ENCODE data around the gene USP31. TPM values are rescaled to one million over a fixed set of nuclear protein-coding genes. Genes with fewer than 3 reads are reported as not detected.
"Not testable (repeated sequence)": the region's sequence is repeated elsewhere in the genome, so short reads cannot be mapped to it uniquely, and the experiment has no call there.

USP31 gene
- total RNA-seq, 2 experiments from 2014 or later = 5.1 to 5.2 TPM

DNA sequence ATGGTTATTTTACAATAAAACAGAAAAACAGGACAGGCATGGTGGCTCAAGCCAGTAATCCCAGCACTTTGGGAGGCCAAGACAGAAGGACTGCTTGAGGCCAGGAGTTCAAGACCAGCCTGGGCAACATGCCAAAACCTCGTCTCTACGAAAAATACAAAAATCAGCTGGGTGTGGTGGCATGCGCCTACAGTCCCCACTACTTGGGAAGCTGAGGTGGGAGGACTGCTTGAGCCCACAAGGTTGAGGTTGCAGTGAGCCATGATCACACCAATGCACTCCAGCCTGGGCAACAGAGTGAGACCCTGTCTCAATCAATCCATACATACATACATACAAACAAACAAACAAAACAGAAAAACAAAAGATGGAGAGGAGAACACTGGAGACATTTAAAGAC is 45.6 kb downstream of the USP31 start:
- no peaks in the 10 kb centered on the region for H3K4me1 Mint-ChIP-seq (ENCODE audit: low read depth)
- H3K27ac Mint-ChIP-seq = no peak overlapping the region
- no peak for DNase-seq
- H3K4me3 Mint-ChIP-seq = no peak overlapping the region
- intact Hi-C loops (cut with micrococcal nuclease) = no loop called here
- no peaks in the 10 kb centered on the region for H3K9me3 Mint-ChIP-seq
- CTCF ChIA-PET = no interaction called here
- H3K27me3 Mint-ChIP-seq (ENCODE audit: low read depth) = no peaks in the 10 kb centered on the region
- H3K36me3 Mint-ChIP-seq (ENCODE audit: low read depth) = peaks cover 38% of the 10 kb centered on the region

DNA sequence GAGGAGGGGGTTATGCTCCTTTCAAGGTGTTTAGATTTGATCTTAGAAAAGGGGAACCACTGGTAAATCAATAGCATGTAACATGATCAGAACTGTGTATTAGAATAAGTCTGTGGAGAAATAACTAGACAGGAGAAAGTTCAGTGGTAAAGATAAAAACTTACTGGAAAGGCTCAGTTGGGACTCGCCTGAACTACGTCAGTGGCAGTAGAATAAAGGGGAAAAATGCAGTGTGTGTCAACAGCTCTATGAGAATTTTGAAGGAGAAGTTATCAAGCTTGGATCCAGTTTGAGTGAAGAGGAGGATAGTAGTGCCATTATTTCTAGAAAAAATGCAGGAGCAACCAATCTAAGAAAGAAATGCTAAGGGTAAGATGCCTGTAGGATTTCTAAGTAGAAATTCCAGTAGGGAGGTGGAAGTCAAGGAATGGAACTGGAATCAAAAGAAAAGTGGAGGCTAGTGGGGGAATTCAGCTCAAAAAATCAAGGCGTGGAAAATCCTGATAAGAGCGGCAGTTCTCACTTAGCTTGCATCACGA is 48.2 kb downstream of the USP31 start:
- H3K27ac Mint-ChIP-seq = no peak overlapping the region
- H3K27me3 Mint-ChIP-seq (ENCODE audit: low read depth) = no peaks in the 10 kb centered on the region
- DNase-seq = no peak
- peaks cover 2% of the 10 kb centered on the region for H3K9me3 Mint-ChIP-seq
- H3K4me1 Mint-ChIP-seq (ENCODE audit: low read depth) = peaks cover 14% of the 10 kb centered on the region
- no peak overlapping the region for H3K4me3 Mint-ChIP-seq
- peaks cover 38% of the 10 kb centered on the region for H3K36me3 Mint-ChIP-seq (ENCODE audit: low read depth)
- intact Hi-C loops (cut with micrococcal nuclease) = no loop called here
- CTCF ChIA-PET = no interaction called here

DNA sequence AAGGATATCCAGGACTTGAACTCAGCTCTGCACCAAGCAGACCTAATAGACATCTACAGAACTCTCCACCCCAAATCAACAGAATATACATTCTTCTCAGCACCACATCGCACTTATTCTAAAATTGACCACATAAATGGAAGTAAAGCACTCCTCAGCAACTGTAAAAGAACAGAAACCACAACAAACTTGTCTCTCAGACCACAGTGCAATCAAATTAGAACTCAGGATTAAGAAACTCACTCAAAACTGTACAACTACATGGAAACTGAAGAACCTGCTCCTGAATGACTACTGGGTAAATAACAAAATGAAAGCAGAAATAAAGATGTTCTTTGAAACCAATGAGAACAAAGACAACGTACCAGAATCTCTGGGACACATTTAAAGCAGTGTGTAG is 52.8 kb downstream of the USP31 start:
- peaks cover 41% of the 10 kb centered on the region for H3K36me3 Mint-ChIP-seq (ENCODE audit: low read depth)
- DNase-seq; H3K9me3 Mint-ChIP-seq; H3K27me3 Mint-ChIP-seq (ENCODE audit: low read depth); H3K4me3 Mint-ChIP-seq; CTCF ChIA-PET: not testable (repeated sequence)
- H3K4me1 Mint-ChIP-seq (ENCODE audit: low read depth) = peaks cover 29% of the 10 kb centered on the region
- H3K27ac Mint-ChIP-seq = peak overlapping the region; percentile 31
- intact Hi-C loops (cut with micrococcal nuclease) = loop anchor here (5.0 kb wide), 1 partner anchor 51 kb away; the partner anchor contains the start of gene USP31

DNA sequence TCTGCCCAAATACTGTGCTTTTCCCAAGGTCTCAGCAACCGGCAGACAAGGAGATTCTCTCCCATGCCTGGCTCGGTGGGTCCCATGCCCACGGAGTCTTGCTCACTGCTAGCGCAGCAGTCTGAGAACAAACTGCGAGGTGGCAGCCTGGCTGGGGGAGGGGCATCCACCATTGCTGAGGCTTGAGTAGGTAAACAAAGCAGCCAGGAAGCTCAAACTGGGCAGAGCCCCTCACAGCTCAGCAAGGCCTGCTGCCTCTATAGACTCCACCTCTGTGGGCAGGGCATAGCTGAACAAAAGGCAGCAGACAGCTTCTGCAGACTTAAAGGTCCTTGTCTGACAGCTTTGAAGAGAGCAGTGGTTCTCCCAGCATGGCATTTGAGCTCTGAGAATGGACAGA is 55.1 kb downstream of the USP31 start:
- H3K4me3 Mint-ChIP-seq; CTCF ChIA-PET; intact Hi-C loops (cut with micrococcal nuclease); H3K27me3 Mint-ChIP-seq (ENCODE audit: low read depth); H3K9me3 Mint-ChIP-seq; DNase-seq; H3K27ac Mint-ChIP-seq: not testable (repeated sequence)
- Mint-ChIP-seq H3K4me1 (ENCODE audit: low read depth) (peaks cover 29% of the 10 kb centered on the region), H3K36me3 (ENCODE audit: low read depth) (peaks cover 39% of the 10 kb centered on the region)

DNA sequence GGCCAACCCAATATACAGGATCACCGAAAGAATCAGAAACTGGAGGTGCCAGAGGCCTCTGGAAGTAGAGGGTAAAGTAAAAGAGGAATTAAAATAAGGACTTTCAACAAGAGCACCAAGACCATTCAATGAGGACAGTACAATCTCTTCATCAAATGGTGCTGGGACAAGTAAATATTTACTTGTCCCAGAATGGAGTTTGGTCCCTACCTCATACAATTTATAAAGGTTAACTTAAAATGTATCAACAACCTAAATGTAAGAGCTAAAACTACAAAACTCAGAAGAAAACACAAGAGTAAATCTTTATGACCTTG is 56.5 kb downstream of the USP31 start:
- CTCF ChIA-PET = no interaction called here
- Mint-ChIP-seq H3K36me3 (ENCODE audit: low read depth) (peaks cover 35% of the 10 kb centered on the region), H3K27me3 (ENCODE audit: low read depth) (no peaks in the 10 kb centered on the region), H3K4me1 (ENCODE audit: low read depth) (peaks cover 29% of the 10 kb centered on the region), H3K27ac (no peak overlapping the region), H3K9me3 (no peaks in the 10 kb centered on the region), H3K4me3 (no peak overlapping the region)
- no peak for DNase-seq
- intact Hi-C loops (cut with micrococcal nuclease) = no loop called here

DNA sequence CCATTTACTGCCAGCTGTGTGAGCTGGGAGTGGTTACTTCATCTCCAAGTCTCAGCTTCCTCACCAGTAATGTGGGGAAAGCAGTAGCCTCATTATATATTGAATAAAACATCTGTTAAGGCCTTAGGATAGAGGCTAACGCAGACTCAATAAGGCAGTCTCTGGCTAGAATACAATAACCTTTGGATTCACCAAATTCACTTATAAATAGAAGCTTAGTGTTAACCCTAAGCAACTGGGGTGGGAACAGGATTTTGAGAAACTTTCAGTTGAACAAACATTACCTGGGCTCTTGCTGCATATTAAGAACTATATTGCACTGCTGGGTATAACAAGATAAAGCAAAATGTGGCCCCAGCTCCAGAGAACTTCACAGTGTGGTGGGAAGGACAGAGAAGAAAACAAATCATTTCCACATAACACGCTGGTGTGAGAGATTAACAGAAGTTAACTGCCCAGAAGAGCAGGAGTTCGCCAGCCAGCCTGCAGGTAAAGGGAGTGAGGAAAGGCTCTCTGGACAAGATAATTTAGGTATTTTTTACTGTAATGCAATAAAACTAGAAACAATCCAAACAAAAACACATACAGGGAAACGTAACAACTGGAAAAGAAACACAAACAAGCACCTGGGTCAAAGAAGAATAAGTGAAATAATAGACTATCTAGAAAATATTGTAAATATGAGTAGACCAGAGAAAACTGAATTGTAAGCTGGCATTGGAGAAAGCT is 57.0 kb downstream of the USP31 start:
- no peaks in the 10 kb centered on the region for H3K9me3 Mint-ChIP-seq
- intact Hi-C loops (cut with micrococcal nuclease) = no loop called here
- DNase-seq = no peak
- no peaks in the 10 kb centered on the region for H3K27me3 Mint-ChIP-seq (ENCODE audit: low read depth)
- H3K4me1 Mint-ChIP-seq (ENCODE audit: low read depth) = peaks cover 27% of the 10 kb centered on the region
- no peak overlapping the region for H3K4me3 Mint-ChIP-seq
- H3K27ac Mint-ChIP-seq = no peak overlapping the region
- CTCF ChIA-PET = no interaction called here
- peaks cover 35% of the 10 kb centered on the region for H3K36me3 Mint-ChIP-seq (ENCODE audit: low read depth)

DNA sequence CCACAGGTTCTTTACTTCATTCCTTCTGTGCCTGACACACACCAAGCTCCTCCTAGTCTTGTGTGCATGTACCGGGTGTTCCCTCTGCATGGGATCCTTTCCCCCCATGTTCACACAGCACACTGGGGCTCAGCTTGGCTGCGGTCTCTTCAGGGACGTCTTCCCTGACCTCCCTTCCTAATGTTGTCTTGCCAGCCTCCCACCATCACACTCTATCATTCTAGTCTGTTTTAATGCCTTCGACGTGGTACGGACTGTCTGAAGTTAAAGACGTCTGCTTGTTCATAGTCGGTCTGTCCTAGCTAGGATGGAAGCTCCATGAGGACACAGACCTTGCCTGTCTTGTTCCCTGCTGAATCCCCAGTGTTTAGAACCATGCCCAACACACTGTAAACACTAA is 60.1 kb downstream of the USP31 start:
- no peak overlapping the region for H3K27ac Mint-ChIP-seq
- no peaks in the 10 kb centered on the region for H3K9me3 Mint-ChIP-seq
- H3K4me1 Mint-ChIP-seq (ENCODE audit: low read depth) = no peaks in the 10 kb centered on the region
- H3K36me3 Mint-ChIP-seq (ENCODE audit: low read depth) = peaks cover 40% of the 10 kb centered on the region
- CTCF ChIA-PET = no interaction called here
- intact Hi-C loops (cut with micrococcal nuclease) = no loop called here
- H3K4me3 Mint-ChIP-seq = no peak overlapping the region
- H3K27me3 Mint-ChIP-seq (ENCODE audit: low read depth) = no peaks in the 10 kb centered on the region
- DNase-seq = no peak

DNA sequence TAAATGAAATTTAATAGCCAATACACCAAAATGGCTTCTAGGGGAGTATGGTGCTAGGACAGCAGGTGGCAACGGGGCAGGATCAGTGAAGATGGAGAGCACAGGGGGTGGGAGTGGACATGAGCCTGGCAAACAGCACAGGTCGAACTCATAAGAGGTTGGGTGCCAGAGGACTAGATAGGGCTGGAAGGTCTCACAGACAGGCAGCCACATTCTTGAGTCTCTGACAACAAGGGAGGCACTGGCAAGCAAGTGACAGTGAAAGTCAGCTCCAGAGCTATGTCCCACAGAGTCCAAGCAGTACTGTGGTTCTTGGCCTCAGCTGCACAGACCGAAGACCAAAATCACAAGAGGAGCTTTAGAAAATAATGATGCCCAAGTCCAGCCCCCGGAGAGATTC is 61.2 kb downstream of the USP31 start:
- H3K36me3 Mint-ChIP-seq (ENCODE audit: low read depth) = peaks cover 38% of the 10 kb centered on the region
- intact Hi-C loops (cut with micrococcal nuclease) = no loop called here
- no peak for DNase-seq
- H3K4me3 Mint-ChIP-seq = no peak overlapping the region
- CTCF ChIA-PET = no interaction called here
- H3K27me3 Mint-ChIP-seq (ENCODE audit: low read depth) = no peaks in the 10 kb centered on the region
- H3K4me1 Mint-ChIP-seq (ENCODE audit: low read depth) = no peaks in the 10 kb centered on the region
- no peak overlapping the region for H3K27ac Mint-ChIP-seq
- H3K9me3 Mint-ChIP-seq = no peaks in the 10 kb centered on the region

DNA sequence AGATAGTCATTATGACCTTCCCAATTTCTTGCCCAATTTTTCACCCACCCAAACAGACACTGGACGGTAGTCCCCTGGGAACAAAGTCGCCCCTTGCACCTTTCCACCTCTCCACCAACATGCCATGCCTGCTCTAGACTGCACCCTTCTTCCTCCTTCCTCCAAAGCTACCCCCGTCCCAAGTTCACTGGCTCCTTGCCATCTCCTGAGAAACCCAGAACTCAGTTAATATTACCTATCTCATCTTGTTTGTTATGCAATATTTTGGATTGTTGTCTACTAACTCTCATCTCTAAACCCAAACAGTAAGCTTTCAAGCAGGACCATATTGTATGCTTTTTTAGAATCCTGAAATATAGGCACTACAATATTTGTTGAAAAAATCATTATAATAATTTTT is 63.3 kb downstream of the USP31 start:
- intact Hi-C loops (cut with micrococcal nuclease) = no loop called here
- H3K27ac Mint-ChIP-seq = no peak overlapping the region
- CTCF ChIA-PET = no interaction called here

DNA sequence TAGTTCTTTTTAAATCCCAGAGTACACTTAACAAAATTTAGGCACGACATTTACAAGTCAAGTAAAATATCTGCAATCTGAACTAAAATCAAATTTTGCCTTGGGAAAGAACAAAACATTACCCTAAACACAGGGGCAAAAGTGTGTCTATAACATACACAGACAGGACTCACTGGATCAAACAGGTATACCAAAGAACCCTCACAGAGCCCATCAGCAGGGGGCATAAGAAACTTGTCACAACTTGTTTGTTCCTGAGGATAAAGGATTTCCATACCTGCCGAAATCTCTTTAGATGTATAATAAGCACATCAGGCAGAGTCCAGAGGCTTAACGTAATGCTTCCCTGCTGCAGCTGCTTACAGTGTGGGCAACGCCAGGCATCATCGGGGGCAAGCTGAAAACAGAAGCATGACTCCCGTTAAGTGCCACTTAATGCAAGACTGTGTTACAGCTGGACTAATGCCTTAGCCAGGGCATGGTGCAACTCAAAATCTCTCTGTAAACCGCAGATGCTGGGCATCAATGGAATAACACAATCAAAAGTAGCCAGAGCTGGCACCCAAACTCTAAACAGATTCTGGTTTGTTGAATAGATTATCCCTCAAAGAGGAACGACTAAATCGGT is 67.0 kb downstream of the USP31 start:
- peaks cover 35% of the 10 kb centered on the region for H3K36me3 Mint-ChIP-seq (ENCODE audit: low read depth)
- DNase-seq = no peak
- H3K27me3 Mint-ChIP-seq (ENCODE audit: low read depth) = no peaks in the 10 kb centered on the region
- H3K27ac Mint-ChIP-seq = no peak overlapping the region
- intact Hi-C loops (cut with micrococcal nuclease) = no loop called here
- H3K9me3 Mint-ChIP-seq = no peaks in the 10 kb centered on the region
- CTCF ChIA-PET = interaction anchor here (0.7 kb wide), 1 partner anchor 300 kb away, joined by 7 read pairs; no protein-coding TSS in a partner anchor
- H3K4me3 Mint-ChIP-seq = no peak overlapping the region
- peaks cover 8% of the 10 kb centered on the region for H3K4me1 Mint-ChIP-seq (ENCODE audit: low read depth)

More for the DNA sequence above, 63.3 kb downstream of the USP31 start:
- Mint-ChIP-seq H3K36me3 (ENCODE audit: low read depth) (peaks cover 33% of the 10 kb centered on the region), H3K27me3 (ENCODE audit: low read depth) (no peaks in the 10 kb centered on the region), H3K4me1 (ENCODE audit: low read depth) (peaks cover 8% of the 10 kb centered on the region), H3K4me3 (no peak overlapping the region), H3K9me3 (no peaks in the 10 kb centered on the region)
- no peak for DNase-seq

DNA sequence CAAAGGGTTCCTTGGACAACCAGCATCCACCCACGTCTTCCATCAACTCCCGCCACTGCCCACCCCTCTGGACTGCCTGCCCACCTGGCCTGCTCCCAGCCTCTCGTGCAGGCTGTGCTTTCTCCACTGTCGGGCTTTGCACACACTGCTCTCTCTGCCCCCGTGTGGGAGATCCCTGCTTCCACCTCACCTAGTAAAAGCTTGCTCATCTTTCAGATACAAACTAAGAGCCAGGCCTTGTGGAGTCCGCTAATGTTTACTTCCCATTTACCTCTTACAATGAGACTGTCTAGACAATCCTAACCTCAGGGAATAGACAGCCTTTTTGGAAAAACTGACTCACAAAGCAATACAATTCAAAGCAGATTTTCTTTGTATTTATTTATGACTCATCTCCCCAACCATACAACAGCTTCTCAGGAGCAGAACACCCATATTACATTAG is 67.6 kb downstream of the USP31 start:
- no peak overlapping the region for H3K27ac Mint-ChIP-seq
- H3K4me1 Mint-ChIP-seq (ENCODE audit: low read depth) = peaks cover 8% of the 10 kb centered on the region
- intact Hi-C loops (cut with micrococcal nuclease) = no loop called here
- H3K4me3 Mint-ChIP-seq = no peak overlapping the region
- DNase-seq = no peak
- H3K36me3 Mint-ChIP-seq (ENCODE audit: low read depth) = peaks cover 35% of the 10 kb centered on the region
- H3K9me3 Mint-ChIP-seq = no peaks in the 10 kb centered on the region
- CTCF ChIA-PET = no interaction called here
- no peaks in the 10 kb centered on the region for H3K27me3 Mint-ChIP-seq (ENCODE audit: low read depth)

DNA sequence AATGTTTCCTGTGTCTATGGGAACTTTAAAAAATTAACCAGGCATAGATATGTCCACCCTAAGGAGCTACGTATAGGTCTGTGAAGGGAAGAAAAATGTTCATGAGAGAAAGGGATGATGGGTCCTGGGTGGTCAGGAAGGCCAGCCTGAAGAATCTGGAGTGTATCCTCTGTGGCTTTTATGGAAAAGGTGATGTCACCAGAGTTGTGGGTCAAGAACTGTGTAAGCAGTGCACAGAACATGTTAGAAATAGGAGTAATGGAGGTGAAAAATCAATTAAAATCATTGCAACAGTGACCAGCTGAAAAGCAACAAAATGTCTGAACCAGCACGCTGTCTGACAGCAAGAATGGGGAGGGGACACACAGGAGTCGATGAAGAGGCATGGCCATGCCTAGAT is 68.5 kb downstream of the USP31 start:
- H3K4me3 Mint-ChIP-seq = no peak overlapping the region
- CTCF ChIA-PET = no interaction called here
- H3K9me3 Mint-ChIP-seq = no peaks in the 10 kb centered on the region
- peaks cover 32% of the 10 kb centered on the region for H3K36me3 Mint-ChIP-seq (ENCODE audit: low read depth)
- peaks cover 8% of the 10 kb centered on the region for H3K4me1 Mint-ChIP-seq (ENCODE audit: low read depth)
- no peak overlapping the region for H3K27ac Mint-ChIP-seq
- no peak for DNase-seq
- intact Hi-C loops (cut with micrococcal nuclease) = no loop called here
- H3K27me3 Mint-ChIP-seq (ENCODE audit: low read depth) = no peaks in the 10 kb centered on the region

DNA sequence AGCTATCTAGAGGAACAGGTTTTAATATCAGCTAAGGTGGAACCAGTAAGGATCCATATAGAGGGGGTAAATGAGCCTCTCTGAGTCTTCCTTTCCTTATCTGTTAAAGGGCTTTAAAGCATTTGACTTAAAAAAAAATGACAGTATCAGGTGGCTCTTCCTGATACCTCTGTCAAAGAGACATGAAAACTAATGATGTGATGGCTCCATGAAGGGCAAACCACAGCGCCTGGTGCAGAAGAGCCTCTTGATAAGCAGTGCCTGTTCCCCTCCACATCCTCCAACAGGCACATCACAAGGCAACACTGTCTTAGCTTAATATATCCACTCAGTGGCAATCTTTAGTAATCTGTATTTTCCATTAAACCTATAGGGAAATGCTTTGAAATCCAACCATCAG is 68.9 kb downstream of the USP31 start:
- no peak overlapping the region for H3K4me3 Mint-ChIP-seq
- no peak for DNase-seq
- CTCF ChIA-PET = no interaction called here
- H3K27ac Mint-ChIP-seq = no peak overlapping the region
- H3K36me3 Mint-ChIP-seq (ENCODE audit: low read depth) = peaks cover 32% of the 10 kb centered on the region
- intact Hi-C loops (cut with micrococcal nuclease) = no loop called here
- no peaks in the 10 kb centered on the region for H3K27me3 Mint-ChIP-seq (ENCODE audit: low read depth)
- H3K4me1 Mint-ChIP-seq (ENCODE audit: low read depth) = peaks cover 8% of the 10 kb centered on the region
- H3K9me3 Mint-ChIP-seq = no peaks in the 10 kb centered on the region

Measured in activated naive CD4-positive, alpha-beta T cell treated with anti-CD3 and anti-CD28 coated beads for 36 hours (primary cell).